BE2C (cell line): ENCODE data around the gene HTRA1.

Source experiments
- DNase-seq: peaks from one replicate; pipeline ENCODE4 v3.0.0-alpha.2; 2020
- H3K27me3 ChIP-seq: fragments of 250-450 bp; sonication (Bioruptor Pico); 2 replicates; pipeline ENCODE4 v1.5.1; 2020; ENCODE audit warnings: mild to moderate bottlenecking
- H3K36me3 ChIP-seq: fragments of 250-450 bp; sonication (Bioruptor Pico); 2 replicates; pipeline ENCODE4 v1.5.1; 2020; ENCODE audit warnings: mild to moderate bottlenecking
- H3K4me1 ChIP-seq: fragments of 250-450 bp; sonication (Bioruptor Pico); 2 replicates; pipeline ENCODE4 v1.5.1; 2020
- H3K4me3 ChIP-seq: 2 replicates; pipeline ENCODE4 v1.5.1; 2011; ENCODE audit warnings: low read depth, low read length
- H3K9me3 ChIP-seq: fragments of 250-450 bp; sonication (Bioruptor Pico); 2 replicates; pipeline ENCODE4 v1.5.1; 2020
- CTCF ChIP-seq: IDR thresholded peaks from 2 replicates; pipeline ENCODE4 v1.5.1; 2012; ENCODE audit warnings: mild to moderate bottlenecking, low read depth, low read length

HTRA1 gene

GRCh38 chr10:122468307-122468925, 7.1 kb downstream of the HTRA1 start:
- DNase-seq, result no peak
- no peak for TF ChIP-seq CTCF
- H3K27me3 ChIP-seq, result peaks cover 45% of the 10 kb centered on the region
- no peaks in the 10 kb centered on the region for H3K36me3 ChIP-seq
- no peak overlapping the region for H3K4me3 ChIP-seq
- H3K9me3 ChIP-seq, result no peaks in the 10 kb centered on the region
- no peaks in the 10 kb centered on the region for H3K4me1 ChIP-seq

- no peaks in the 10 kb centered on the region for H3K9me3 ChIP-seq
- peaks cover 38% of the 10 kb centered on the region for H3K27me3 ChIP-seq
- H3K4me1 ChIP-seq, result no peaks in the 10 kb centered on the region
- DNase-seq, result no peak
- no peak for TF ChIP-seq CTCF
- no peaks in the 10 kb centered on the region for H3K36me3 ChIP-seq
- H3K4me3 ChIP-seq, result no peak overlapping the region
Observed at GRCh38 chr10:122468926-122469781, 7.8 kb downstream of the HTRA1 start.

GRCh38 chr10:122469848-122470247, 8.5 kb downstream of the HTRA1 start:
- H3K36me3 ChIP-seq, result no peaks in the 10 kb centered on the region
- no peak overlapping the region for H3K4me3 ChIP-seq
- no peaks in the 10 kb centered on the region for H3K9me3 ChIP-seq
- H3K4me1 ChIP-seq, result no peaks in the 10 kb centered on the region
- DNase-seq, result no peak
- no peak for TF ChIP-seq CTCF
- peaks cover 31% of the 10 kb centered on the region for H3K27me3 ChIP-seq

GRCh38 chr10:122471531-122472177, 10.3 kb downstream of the HTRA1 start:
- DNase-seq, result no peak
- no peaks in the 10 kb centered on the region for H3K4me1 ChIP-seq
- peaks cover 16% of the 10 kb centered on the region for H3K27me3 ChIP-seq
- no peak for TF ChIP-seq CTCF
- no peaks in the 10 kb centered on the region for H3K9me3 ChIP-seq
- H3K36me3 ChIP-seq, result no peaks in the 10 kb centered on the region
- no peak overlapping the region for H3K4me3 ChIP-seq

GRCh38 chr10:122473116-122473515, 11.8 kb downstream of the HTRA1 start:
- H3K4me3 ChIP-seq, result no peak overlapping the region
- H3K4me1 ChIP-seq, result no peaks in the 10 kb centered on the region
- H3K36me3 ChIP-seq, result no peaks in the 10 kb centered on the region
- no peak for TF ChIP-seq CTCF
- H3K27me3 ChIP-seq, result peaks cover 10% of the 10 kb centered on the region
- no peak for DNase-seq
- H3K9me3 ChIP-seq, result no peaks in the 10 kb centered on the region
